Measurements from ENCODE around the gene HS6ST2. TPM values are rescaled to one million over a fixed set of nuclear protein-coding genes. Genes with fewer than 3 reads are reported as not detected.

HS6ST2 gene
- total RNA-seq (2021; ENCODE audit: unreplicated experiment) (0.26 TPM), Bru-seq, nascent RNA (percentile 9 among the genes with signal in this experiment), BruChase-seq, experiment 1, labeled RNA remaining after a 2-hour chase (percentile 8 among the genes with signal in this experiment), BruChase-seq, experiment 2, labeled RNA remaining after a 6-hour chase (percentile 9 among the genes with signal in this experiment)
- 0.08 TPM for polyA plus RNA-seq (2012; ENCODE audit: insufficient read length)
- long read RNA-seq, result 0 reads

- H3K27ac ChIP-seq (ENCODE audit: low read length), result no peak within 1 kb of the TSS
- BruUV-seq (replicated peaks), result no TSS peak
Observed at GRCh38 chrX:132958091-132958703, at the start of gene HS6ST2. TSS of gene HS6ST2 (minus strand) at chrX:132958629.

GRCh38 chrX:133007458-133007857 is 49.0 kb upstream of the HS6ST2 start:
- no peak overlapping the region for H3K27ac ChIP-seq (ENCODE audit: low read length)
- POLR2A ChIA-PET, result no interaction called here

More at GRCh38 chrX:132958091-132958703, at the start of gene HS6ST2:
- in situ Hi-C loops (cut with HindIII; ENCODE audit: low pct_unique_long_range_greater_than_20kb, low sequenced_read_pairs) (no loop called here), intact Hi-C loops (cut with micrococcal nuclease; ENCODE audit: unreplicated experiment) (no loop called here)
- peaks cover 17% of the 10 kb centered on the region for H3K27me3 ChIP-seq (ENCODE audit: control insufficient read depth, insufficient read depth, low read length)
- H3K4me1 ChIP-seq (ENCODE audit: control insufficient read depth, insufficient read depth, low read length), result peaks cover 6% of the 10 kb centered on the region
- ChIA-PET POLR2A (no interaction called here), CTCF (no interaction called here)
- no peak for DNase-seq (ENCODE audit: low read depth, low spot score)
- no peaks in the 10 kb centered on the region for H3K9me3 ChIP-seq (ENCODE audit: control insufficient read depth, insufficient read depth, low read depth, low read length)
- peak; percentile 49; the same call in 1 of the 2 replicates for ATAC-seq
- no peaks in the 10 kb centered on the region for H3K36me3 ChIP-seq (ENCODE audit: control insufficient read depth, insufficient read depth, low read length)
- peak within 1 kb of the TSS; percentile 18 to 39 for H3K4me3 ChIP-seq (ENCODE audit: low read depth in 2 of 2, low read length in 2 of 2)
- TF ChIP-seq CTCF (IDR thresholded peaks at IDR 0.05) (no peak), REST (IDR thresholded peaks at IDR 0.05; ENCODE audit: insufficient read depth in 1 of 2, low read depth in 2 of 2, low read length in 1 of 2) (no peak), POLR2AphosphoS5 (IDR thresholded peaks at IDR 0.05; ENCODE audit: low read depth, low read length) (no peak), SIN3A (IDR thresholded peaks at IDR 0.05; ENCODE audit: borderline replicate concordance, insufficient read depth, low read depth, low read length) (no peak)

More at GRCh38 chrX:133007458-133007857, 49.0 kb upstream of the HS6ST2 start:
- no TSS peak for BruUV-seq (replicated peaks)
- TF ChIP-seq POLR2AphosphoS5 (IDR thresholded peaks at IDR 0.05; ENCODE audit: low read depth, low read length) (no peak), SIN3A (IDR thresholded peaks at IDR 0.05; ENCODE audit: borderline replicate concordance, insufficient read depth, low read depth, low read length) (no peak), REST (IDR thresholded peaks at IDR 0.05; ENCODE audit: insufficient read depth in 1 of 2, low read depth in 2 of 2, low read length in 1 of 2) (no peak), TCF7L2 (IDR thresholded peaks at IDR 0.05; ENCODE audit: low read depth, low read length) (no peak), CTCF (IDR thresholded peaks at IDR 0.05) (no peak)
- no peaks in the 10 kb centered on the region for H3K9me3 ChIP-seq (ENCODE audit: control insufficient read depth, insufficient read depth, low read depth, low read length)
- no peaks in the 10 kb centered on the region for H3K27me3 ChIP-seq (ENCODE audit: control insufficient read depth, insufficient read depth, low read length)
- CTCF ChIA-PET, result no interaction called here
- in situ Hi-C loops (cut with HindIII; ENCODE audit: low pct_unique_long_range_greater_than_20kb, low sequenced_read_pairs) (no loop called here), intact Hi-C loops (cut with micrococcal nuclease; ENCODE audit: unreplicated experiment) (no loop called here)
- no peak for ATAC-seq
- no peaks in the 10 kb centered on the region for H3K36me3 ChIP-seq (ENCODE audit: control insufficient read depth, insufficient read depth, low read length)
- H3K4me1 ChIP-seq (ENCODE audit: control insufficient read depth, insufficient read depth, low read length), result no peaks in the 10 kb centered on the region
- H3K4me3 ChIP-seq (ENCODE audit: low read depth in 2 of 2, low read length in 2 of 2), result no peak overlapping the region
- DNase-seq (ENCODE audit: low read depth, low spot score), result no peak
